ENCODE data around the gene SEC22B.
"Not testable (repeated sequence)": the region's sequence is repeated elsewhere in the genome, so short reads cannot be mapped to it uniquely, and the experiment has no call there.

DNA sequence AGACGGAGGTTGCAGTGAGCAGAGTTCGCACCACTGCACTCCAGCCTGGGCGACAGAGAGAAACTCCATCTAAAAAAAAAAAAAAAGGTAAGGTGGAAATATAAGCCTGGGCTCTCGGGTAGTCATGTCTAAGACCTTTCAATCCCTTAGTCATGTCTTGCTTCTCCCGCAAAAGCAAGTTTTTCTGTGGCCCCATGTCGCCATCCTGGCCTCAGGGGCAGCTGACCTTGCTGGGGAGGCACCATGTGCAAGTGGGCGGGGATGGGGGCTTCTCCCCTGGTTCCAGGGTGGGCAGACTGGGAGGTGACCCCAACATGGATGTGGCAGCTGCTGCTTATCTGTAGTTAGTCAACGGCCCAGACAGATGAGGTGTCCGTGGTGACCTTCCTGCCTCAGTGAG, 66.7 kb downstream of the SEC22B start:
- TF ChIP-seq, protein P1, sequence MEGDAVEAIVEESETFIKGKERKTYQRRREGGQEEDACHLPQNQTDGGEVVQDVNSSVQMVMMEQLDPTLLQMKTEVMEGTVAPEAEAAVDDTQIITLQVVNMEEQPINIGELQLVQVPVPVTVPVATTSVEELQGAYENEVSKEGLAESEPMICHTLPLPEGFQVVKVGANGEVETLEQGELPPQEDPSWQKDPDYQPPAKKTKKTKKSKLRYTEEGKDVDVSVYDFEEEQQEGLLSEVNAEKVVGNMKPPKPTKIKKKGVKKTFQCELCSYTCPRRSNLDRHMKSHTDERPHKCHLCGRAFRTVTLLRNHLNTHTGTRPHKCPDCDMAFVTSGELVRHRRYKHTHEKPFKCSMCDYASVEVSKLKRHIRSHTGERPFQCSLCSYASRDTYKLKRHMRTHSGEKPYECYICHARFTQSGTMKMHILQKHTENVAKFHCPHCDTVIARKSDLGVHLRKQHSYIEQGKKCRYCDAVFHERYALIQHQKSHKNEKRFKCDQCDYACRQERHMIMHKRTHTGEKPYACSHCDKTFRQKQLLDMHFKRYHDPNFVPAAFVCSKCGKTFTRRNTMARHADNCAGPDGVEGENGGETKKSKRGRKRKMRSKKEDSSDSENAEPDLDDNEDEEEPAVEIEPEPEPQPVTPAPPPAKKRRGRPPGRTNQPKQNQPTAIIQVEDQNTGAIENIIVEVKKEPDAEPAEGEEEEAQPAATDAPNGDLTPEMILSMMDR (IDR thresholded peaks at IDR 0.05; ENCODE audit: low read depth, low read length): not testable (repeated sequence)
- not testable (repeated sequence) for TF ChIP-seq EZH2phosphoT487 (IDR thresholded peaks at IDR 0.05; ENCODE audit: low read depth)
